ENCODE data around the gene PRPS2.

PRPS2 gene

DNA sequence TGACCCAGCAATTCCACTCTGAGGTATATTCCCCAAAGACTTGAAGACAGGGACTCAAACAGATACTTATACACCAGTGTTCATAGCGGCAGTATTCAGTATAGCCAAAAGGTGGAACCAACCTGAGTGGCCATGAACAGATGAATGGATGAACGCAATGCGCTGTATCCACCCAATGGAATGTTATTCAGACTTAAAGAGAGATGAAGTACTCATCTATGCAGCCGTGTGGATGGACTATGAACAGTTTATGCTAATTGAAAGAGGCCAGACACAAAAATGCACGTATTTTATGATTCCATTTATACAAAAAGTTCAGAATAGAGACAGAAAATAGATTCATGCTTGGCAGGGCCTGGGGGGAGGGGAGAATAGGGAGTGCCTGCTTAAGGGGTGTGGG is 26.3 kb downstream of the PRPS2 start:
- DNase-seq: no peak

DNA sequence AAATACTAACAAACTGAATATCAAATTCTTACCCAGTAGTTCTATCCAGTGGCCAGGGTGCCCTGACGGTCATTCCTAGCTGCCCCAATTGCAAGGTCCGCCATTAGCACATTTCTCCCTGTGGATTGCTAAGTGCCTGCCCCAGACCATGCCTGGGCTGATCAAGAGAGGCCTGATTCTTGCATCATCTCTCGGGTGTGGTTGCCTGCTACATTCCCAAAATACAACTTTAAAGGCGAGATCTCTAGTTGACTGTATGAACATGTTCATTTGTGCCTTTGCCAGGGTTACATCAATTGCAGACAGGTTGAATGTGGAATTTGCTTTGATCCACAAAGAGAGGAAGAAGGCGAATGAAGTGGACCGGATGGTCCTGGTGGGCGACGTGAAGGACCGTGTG is 28.0 kb downstream of the PRPS2 start:
- DNase-seq: no peak

DNA sequence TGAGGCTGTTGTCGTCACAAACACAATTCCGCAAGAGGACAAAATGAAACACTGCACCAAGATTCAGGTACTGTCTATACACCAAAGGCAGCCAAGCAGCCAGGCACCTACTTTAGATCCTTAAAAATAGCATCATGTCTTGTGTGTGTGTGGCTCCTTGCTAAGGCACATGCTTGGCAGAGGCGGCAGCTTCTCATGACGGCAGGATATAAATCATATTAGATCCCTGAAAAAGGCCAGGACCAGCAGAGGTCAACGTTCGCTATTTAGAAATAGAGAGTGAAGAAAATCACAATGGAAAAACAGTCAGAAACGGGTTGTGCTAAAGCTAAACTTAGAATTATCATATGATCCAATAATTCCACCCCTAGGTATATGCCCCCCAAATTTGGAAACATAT is 29.5 kb downstream of the PRPS2 start:
- DNase-seq: no peak

DNA sequence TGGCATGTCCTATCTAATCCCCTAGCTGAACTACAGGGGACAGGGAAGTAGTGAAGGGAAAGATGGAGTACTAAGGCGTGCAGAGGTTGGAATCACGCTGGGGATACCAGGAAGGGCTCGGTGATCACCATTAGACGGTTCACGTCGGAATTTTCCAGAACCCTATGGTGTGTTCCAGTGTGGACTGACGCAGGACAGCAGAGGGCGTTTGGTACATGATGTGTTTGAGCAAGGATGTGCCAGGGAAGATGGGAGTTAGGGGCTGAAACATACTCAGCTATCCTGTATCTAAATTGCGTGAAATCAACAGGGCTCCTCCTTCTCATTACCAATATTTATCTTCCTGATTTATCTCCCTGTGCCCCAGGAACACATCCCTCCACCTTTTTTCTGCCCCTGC is 33.7 kb downstream of the PRPS2 start:
- DNase-seq: no peak

DNA sequence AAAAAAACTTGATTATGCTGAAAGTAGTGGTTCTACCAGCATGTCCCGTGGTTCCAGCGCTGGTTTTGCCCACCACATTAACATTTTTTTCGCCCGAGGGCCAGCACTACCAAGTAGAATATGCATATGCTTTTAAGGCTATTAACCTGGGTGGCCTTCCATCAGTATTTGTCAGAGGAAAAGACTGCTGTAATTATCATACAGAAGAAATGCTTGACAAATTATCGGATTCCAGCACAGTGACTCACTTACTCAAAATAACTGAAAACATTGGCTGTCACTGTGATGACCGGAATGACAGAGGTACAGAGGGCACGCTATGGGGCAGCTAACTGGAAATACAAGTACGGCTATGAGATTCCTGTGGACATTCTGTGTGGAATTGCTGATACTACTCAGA is 34.6 kb downstream of the PRPS2 start:
- DNase-seq: no peak

DNA sequence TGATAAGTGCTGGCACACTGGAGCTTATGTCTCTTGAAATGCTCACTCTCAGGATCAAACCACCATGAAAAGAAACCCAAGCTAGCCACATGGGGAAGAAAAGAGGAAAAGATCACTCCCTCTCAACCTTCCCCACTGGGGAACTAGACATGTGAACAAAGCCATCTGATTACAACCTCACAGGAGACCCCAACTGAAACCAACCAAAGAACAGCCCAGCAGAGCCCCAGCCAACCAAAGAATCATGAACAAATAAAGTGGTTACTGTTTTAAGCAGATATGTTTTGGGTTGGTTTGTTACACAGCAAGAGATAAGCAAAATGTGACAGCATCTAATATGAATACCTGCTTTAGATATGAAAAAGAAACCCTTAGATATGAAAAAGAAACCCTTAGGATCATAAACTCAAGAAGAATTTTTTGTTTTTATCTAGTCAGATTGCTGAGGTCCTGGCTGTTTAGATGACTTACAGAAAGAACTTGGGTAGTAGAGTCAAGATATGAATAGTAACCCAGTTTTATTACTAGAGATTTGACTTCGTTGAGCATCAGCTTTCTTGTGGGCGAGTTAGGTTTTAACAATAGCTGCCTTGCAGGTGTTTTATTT is 52.0 kb downstream of the PRPS2 start:
- DNase-seq: no peak

DNA sequence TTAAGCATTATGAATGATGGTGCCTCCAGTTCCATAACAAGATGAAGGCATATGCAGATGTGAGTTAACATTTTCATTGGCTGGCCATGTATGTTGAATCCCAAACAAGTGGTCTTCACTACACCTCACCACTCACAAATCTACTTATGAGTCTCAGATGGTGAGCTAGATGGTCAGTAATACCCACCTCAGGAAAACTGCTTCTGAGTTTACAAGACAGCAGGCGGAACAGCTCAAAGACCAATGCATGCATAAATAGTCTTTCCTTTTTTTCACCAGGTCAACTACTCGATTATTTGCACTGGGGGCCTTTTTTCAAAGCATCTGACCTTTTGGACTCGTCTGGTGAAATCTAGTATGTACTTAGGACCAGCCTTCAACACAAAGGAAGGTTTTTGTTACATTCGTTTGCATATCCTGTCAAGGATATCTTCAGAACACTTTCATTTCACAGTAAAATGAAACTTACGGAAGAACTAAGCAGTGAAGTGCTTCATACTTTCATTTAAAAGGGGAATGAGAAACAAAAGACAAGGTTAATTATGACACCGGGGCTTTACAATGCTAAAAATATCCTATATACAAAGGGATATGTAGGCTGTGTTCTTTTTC is 52.6 kb downstream of the PRPS2 start:
- DNase-seq: no peak

DNA sequence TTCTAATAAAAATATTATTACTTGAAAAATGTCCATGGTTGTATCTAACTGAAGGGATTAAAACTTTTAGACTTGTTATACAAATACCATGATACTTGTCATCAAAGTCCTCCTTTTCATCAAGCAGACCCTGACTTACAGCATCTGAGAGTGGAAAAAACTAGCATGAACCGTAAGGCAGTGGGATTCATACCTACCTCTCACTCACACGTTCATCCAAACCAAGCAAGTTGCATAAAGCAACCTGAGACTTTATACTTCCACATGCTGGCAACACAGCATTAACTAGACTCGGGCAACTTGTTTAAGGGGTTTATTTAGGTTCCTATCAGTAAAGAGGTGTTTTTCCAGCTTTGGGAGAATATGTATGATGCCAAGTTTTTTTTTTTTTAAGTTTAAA is 53.1 kb downstream of the PRPS2 start:
- DNase-seq: no peak

DNA sequence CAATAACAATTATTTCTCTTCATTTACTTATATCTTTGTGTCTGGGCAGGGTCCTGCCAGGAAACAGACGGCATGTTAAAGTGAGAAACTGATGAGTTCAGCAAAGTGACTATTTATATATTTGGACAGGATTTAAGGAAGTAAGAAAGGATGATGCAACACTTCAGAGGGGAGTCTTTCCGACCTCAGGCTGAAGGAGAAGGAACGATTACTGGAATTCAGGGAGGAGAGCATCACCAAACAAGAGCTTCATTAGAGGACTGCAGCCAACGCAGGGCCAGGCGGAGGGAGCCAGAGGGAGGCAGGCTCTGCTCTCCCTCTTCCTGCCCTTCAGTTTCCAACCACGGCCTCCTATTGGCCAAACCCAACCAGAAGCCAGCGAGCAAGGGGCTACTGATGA is 74.1 kb downstream of the PRPS2 start:
- no peak for DNase-seq

DNA sequence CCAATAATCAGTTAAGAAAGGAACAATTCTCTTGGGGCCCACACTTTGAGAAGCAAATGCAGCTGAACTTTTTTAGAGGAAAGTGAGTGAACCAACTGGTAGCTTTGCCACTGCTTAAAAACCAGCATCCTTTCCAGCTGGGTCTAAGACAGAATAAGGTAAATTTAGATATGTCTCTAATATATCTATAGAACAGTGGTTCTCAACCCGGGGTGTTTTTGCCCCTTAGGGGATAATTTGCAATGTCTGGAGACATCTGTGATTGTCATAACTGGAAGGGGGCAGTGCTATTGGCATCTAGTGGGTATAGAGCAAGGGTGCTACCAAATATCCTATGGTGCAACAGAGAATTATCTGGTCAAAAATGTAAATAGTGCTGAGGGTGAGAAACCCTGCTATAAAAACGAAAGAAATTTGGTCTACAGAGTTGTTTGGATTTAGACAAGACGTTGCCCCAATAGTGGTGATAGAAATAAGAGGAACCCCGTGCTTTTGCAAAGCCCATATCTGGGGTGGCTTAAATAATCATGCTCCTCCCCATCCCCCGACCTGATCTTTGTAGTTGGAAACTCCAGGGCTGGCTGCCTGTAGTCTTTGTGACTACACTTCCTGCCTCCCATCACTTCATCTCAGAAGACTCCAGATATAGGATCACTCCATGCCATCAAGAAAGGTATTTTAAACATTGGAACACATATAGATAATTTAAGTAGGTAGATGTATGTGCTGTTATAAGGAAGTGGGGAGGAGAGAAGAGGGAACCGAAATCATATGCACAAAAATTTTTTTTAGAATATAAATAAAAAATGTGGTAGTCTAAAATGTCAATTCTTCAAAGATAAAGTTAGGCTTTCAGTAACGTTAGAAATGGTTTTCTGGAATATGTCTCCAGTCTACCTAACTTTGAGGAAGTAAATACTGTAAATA is 75.5 kb downstream of the PRPS2 start, which contains the start of gene TLR7:
TSS of gene TLR7 (plus strand) at position 622 of the 927 bp plus-strand sequence. CDS start 507 bp downstream, outside the sequence.
- DNase-seq: no peak

DNA sequence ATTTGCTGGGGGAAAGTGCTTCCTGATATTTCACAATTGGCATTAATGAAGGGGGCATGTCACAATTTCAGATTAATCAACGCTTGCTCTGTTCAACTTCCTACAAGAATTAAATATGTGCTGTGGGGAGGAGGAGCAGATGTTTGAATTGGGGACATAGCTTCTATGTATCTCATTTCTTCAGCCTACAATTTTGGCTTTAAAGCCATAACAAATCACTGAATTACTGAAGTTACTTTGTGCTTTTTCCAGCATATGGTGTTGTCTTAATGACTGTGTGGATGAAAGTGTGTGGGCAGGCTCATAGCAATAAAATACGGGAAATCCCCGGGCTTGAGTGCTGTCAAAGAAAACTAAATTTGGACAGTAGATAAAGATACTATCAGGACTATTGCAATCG is 76.5 kb downstream of the PRPS2 start:
- no peak for DNase-seq

DNA sequence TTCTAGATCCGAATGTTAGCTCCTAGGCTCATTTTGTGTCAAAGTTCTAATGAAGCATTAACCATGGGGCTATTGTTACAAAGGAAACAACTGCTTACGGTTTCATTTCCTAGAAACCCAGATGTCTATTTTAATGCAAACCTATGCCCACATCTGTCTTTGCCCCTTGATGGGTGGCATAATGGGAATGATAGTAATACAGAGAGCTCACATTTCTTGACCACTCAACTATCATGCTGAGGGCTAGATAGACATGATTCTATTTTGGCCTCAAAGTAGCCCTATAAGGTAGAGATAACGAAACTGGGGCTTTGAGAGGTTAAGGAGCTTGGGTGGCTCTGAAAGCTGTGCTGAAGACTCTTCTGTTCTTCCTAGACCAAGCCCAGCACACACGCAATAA is 77.5 kb downstream of the PRPS2 start:
- no peak for DNase-seq

DNA sequence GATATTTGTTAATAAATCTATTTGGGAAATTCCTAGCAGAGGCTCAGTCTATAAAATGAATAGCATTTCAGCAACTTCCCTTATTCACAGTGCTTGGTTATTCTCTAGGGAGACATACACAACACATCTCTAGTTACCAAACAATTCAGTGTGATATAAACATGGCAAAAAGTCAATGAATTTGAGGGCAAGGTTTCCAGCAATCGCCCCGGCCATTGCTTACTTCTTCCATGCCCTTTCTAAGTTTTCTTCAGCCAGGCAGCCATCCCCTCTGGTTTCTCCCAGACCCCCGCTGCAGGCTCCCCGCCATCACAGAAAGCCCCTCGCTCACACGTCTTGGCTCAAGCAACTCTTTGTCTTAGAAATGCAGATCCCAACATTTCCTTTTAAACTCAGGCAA is 80.0 kb downstream of the PRPS2 start:
- DNase-seq: no peak

DNA sequence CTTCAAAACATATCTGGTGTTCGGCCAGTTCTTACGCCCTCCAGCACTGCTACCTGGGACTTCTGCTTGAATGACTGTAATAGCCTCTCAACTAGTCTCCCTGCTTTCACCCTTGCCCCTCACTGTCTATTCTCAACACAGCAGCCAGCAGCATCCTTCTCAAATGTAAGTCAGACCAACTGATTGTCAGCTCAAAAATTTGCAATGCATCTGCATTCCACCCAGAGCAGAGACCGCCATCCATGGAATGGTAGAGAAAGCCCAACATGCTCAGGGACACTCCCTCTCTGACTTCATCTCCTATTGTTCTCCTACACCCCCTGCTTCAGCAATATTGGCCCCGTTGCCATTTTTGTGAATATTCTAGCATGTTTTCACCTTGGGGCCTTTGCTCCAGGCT is 81.5 kb downstream of the PRPS2 start:
- no peak for DNase-seq
